Globus pallidus (tissue), 1 donor: ENCODE results near the gene SKP1.

Experiments
- DNase-seq: peaks from one replicate; pipeline ENCODE4 v3.0.0-alpha.2; 2015; ENCODE audit warnings: low spot score

SKP1 gene

DNA sequence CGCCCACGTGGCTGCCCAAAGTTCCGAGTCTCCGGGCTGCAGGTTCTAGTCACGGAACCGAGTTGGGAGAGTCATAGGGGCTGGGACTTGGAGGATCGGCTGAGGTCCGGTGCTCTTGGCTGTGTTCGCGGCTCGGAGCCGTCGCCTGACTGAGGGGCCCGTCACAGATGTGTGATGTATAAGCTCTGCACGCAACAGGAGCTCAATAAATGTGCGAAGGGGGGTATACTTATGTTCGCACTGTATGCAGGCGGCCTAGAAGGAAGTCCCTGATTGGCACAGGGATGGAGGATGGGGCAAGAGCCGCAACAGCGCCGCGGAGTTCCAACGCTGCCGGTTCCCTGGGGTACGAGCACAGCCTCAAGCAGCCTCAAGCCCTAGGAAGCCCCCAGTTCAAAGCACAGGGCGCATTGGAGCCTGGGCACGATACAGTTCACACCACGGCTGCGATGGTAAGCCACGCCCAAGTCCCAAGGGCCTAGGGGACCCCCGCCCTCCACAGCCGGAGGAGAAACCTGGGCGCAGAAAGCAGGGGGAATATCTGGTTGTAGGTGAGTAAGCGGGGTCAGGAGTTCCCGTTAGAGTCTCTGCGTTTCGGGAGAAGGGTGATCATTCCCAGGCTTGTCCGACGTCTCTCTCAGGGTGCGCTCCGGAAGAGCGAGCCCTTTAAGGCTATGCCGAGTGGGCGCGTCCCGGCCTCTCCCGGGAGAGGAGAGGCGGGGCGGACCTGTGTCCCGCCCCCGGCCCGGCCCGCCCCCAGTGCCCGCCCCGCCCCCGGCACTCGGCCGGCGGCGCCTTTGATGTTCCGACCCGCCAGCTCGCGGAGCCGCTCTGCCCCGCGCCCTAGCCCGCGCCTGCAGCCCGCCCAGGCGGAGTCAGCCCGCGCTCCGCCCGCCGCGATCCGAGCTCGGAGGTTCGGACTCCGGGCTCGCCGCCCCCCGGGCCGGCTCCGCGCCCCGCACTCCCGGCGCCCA, 62.6 kb downstream of the SKP1 start, which contains the start of gene TCF7:
TCF7 (plus strand) TSS at position 780 of the 974 bp plus-strand sequence. CDS start 226 bp downstream, outside the sequence.
- peak; percentile 61 for DNase-seq

DNA sequence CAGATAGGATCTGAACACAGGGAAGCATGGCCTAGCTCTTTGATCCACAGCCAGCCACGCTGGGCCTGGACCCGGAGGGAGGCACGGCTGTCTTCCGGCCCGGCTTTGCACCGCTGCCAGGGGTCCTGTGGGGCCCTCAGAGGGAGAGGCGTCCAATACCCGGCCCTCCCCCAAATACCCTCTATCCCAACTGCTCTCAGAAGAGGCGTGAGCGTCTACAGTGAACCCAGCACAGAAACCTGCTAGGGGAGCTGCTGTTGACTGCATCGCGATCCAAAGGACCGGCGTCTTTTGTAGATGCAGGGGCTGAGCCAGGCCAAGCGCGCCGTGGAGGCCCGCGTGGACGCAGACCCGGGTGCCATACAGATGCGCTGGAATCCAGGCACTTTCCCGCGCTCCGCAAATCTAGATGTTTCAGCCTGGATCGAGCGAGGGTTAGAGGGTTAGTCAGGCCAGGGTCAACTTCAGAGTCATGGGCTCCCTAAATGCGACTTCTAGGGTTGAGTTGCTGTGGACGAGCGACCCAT, 63.3 kb downstream of the SKP1 start:
- DNase-seq: no peak

DNA sequence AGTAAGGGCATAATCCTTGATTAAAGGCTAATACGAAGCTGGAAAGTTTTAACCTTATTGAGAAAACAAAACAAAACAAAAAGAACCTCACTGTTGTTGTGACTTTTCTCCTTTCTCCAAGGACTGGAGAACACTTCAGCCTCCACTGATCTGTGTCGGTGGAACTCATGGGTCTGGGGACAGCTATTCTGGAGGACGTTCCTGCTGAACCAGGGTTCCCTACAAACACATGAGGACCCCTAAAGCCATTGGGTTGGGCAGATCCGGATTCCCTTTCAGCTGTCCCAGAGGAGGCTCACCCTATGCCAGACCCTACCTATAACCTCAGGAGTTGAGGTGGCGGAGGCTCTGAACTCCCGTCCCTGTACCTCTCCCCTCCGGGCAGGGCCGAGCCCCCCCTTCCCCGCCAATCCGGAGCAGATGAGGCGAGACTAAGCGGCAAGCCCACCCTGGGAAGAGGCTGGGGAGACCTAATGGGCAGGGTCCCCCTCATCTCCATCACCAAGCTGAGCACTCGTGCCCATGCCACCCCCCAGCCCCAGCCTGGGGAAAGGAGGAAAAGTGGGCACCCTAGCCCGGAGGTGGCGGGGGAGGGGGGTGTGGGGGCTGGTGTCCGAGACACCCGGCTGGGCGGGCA, 63.9 kb downstream of the SKP1 start:
- DNase-seq: no peak

DNA sequence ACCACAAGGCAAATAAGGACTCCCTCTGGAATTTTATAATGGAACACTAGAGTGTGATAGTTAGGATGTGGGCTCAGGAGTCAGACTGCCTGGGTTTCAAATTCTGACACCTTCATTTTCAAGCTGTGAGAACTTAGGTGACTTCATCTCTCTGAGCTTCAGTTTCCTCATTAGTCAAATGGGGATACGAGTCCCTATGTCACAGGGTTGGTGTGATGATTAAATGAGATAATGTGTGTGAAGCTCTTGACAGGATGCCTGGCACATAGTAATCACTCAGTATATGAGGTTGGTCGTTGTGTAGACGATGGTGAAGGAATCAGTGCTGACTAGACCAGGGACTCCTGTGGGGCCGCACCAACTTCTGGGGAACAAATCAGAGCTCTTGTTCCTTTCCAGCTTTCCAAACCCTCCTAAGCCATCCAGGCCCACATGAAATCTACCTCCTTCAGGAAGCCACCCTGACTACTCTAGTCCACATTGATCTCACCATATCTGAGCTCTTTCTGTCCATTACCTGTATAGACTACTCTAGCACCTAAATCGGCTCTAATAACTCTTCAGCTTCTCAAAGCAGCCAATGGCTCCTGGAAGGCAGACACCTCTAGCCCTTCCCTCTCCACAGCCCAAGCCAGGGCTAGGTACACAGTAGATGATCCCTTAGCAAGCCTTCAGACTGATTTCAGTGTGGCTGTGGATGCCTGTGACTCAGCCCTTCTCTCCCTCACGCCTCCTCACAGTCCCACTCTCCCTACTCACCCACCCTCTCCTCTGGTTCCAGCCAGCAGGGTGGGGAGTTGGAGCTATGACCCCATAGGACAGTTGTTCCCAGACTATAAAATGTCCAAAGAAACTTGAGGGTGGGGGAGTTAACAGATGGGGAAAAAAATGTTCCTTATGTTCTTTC, 64.8 kb downstream of the SKP1 start:
- no peak for DNase-seq

DNA sequence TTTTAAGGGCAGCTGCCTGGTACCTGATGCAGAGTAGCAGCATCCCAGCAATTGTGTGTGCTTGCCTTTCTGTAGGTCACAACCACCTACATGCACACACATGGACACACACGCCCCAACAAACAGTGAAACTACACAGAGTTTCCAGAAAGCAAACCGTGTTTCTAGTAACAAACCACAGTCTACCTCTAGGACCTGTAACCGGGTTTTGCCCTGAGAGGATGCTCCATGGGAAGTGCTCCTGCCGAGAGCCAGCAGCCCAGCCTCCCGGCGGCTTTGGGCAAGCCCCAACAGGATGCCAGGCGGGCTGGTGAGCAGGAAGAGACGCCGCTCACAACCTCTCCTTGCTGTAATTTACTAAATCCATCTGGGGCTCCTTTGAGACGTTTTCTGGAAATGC, 66.4 kb downstream of the SKP1 start:
- DNase-seq: no peak

DNA sequence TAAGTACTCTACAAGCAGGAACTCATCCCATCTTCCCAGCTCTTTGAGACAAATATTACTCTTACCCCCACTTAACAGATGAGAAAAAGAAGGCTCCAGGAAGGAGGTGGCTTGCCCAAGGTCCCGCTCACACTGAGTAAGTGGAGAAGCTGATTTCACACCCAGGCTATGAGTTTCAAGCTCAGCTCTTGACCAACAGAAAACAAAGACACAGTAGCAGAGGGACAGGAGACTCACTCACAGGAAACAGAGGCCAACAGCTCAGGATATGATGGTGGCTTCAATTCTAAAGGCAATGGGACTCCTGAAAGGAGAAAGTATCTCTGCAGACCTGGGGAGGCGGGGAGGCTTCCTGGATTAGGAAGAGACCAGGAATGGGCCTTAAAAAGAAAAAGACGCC, 69.0 kb downstream of the SKP1 start:
- DNase-seq: no peak

DNA sequence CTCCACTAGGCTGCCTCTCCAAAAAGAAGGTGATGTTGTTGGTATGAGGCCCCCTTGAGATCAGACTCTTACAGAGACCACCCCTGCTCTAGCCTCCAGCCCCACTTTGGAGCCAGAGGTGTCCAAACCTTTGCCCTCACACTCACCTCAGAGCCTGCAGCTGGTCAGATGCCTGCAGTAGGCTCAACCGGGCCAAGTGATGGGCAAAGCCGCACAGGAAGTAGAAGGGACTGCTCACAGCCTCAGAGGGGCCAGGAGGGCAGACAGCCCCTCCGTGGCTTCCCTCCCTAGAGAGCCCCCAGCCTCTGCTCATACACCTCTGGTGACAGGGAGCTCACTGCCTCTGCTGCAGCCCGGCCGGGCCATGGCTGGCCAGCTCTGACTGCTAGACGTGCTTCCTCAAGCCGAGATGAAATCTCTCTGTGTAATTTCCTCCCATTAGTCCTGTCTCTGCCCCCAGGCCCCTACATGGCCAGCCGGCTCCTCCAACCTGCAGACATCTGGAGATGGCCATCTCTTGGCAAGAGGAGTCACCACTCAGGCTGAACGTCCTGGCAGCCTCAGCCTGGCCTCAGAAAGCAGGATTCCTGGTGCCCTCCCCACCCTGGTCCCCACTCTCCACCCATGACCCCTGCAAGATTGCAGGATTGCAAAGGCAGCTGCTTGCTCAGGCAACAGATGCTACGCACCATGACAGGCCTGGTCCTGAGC, 69.6 kb downstream of the SKP1 start:
- no peak for DNase-seq

DNA sequence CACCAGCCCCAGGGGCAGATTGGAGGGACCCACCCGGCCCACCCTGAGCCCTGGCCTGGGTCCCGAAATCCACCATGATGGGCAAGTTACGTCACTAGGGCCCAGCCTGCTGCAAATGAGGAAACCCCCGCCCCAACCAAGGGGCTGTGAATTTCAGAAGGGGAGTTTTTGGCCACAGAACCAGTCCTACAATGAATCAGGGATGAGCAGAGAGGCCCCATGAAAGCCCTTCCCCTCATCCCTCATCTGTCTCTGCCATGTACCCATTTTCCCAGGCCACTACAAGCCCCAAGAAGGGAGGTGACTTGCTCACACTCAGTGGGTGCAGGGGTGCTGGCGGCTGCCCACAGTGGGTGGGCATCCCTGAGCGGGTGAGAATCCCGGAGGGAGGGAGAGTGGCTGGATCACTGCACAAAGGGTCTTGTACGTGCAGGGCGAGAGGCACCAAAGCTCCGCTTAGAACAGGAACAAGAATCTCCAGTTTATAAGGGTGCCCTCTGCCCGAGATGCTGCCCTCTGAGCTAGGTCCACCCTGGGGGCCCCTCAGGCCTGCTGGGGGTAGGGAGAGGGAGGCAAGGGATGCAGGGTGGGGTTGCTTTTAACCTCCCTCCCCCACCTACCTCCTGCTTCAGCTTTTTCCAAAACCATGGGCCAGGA, 72.6 kb downstream of the SKP1 start:
- no peak for DNase-seq

DNA sequence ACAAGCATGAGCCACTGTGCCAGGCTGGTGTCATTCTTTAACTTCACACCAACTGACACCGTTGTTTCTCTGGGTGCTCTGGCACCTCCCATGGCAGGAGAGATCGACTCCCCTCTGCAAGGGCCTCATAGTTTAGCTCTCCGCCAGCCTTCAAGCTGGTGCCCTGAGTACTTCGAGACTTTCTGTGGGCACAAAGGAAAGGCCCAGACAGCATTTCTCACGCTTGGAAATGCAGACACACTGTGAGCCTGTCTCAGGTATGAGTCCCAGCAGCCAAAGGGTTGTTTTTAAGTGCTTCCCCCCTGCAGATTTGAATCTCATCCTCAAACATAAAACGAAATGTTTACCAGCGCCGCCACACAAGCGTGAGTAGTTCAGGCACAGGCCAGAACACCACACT, 73.4 kb downstream of the SKP1 start:
- DNase-seq: no peak

DNA sequence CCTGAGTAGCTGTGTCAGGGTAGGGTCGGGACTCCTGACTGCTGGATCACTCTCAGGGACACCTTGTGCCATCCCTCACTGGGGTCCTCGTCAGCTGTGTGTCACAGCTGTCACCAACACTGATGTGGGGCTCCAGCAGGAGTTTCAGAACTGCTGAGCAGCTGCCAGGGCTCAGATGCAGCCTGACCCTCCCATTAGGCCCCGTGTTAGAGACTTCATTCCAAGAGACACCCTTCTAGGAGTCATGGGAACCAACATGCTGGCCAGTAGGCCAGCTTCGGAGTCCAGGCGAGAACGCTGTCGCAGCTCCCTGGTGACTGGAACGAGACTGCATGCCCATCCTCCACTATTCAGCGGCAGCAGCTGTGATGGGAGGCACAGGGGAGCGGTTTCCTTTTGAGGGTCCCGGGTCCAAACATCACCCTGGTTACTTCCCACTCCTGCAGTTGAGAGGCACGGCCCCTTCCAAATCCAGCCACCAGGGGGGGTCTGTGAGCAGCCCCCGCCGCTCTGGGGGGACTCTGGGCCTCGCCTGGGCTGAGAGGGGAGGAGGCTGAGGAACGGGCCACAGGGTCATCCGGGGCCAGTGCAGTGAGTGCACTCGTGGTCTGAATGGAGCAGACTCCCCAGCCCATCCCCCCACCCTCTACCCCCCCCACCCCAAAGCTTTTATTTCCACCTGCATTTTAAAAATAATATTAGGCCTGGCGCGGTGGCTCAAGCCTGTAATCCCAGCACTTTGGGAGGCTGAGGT, 74.9 kb downstream of the SKP1 start:
- peak; percentile 65 for DNase-seq

DNA sequence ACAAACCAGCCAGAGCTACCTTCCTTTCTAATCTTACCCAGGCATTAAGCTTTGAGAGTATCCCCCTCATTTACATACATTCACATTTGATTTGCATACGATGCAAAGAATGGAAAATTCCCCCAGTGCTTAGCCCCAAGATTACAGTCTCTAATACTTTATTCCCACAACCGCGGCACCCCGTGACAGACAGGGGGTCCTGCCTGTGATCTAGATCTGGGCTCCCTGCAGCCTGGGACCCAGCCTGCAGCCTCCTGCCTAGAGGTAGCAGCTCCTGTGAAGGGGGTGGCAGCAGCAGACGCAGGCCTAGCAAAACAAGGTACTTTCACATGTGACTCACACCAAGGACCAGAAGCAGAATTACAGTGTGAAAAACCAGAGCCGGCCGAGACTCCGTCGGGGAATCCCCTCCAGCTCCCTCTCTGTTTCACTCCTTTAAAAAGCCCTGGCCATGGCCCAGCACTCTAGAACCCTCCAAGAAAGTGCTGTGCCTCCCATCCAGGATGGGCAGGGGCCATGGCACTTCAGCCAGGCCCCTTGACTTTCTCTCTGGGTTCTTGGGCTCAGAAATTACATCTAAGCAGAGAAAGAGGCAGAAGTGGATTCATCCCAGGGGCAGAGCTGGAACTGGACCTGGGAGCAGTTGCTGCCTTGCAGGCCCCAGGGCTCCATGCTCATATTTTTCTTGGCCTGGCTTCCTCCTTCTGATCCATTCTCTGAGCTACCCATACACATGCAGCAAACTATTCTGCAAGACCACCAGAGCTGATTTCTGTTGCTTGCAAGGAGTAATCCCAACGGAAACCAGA, 76.3 kb downstream of the SKP1 start:
- DNase-seq: no peak

DNA sequence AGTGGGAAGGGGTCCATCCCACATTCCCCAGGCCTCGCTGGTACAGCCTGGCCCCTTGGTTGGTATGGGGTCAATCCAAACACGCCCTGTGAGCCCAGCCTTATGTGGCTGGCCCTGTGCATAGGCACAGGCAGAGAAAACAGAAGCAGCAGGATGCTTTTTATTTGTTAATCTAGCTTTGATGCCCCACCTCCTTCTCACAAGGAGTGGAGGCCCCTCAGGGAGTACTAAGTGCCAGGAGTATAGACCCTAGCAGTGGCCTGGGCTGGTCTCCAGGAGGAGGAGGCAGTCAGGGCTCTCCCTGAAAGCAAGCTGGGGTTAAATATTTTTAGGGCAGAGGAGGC, 76.8 kb downstream of the SKP1 start:
- DNase-seq: no peak

DNA sequence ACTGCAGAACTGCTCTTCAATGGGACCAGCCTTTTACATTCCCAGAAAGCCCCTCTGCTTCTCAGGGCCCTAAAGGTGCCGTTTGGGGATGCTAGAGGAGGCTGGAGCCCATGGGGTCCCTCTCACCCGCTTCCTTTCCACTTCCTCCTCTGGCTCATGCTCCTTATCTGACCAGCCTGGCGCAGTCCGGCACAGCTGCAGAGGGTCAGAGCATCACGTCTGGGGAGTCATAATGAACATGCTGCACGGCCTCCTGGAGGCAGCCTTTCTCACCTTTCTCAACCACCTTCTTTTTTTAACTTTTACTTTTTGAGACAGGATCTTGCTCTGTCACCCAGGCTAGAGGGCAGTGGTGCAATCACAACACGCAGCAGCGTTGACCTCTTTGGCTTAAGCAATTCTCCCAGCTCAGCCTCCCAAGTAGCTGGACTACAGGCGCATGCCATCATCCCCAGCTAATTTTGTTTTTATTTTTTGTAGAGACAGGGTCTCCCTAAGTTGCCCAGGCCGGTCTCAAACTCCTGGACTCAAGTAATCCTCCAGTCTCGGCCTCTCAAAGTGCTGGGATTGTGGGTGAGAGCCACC, 77.4 kb downstream of the SKP1 start:
- no peak for DNase-seq
